ENCODE measurements around the gene LRRC2.
"Not testable (repeated sequence)": the region's sequence is repeated elsewhere in the genome, so short reads cannot be mapped to it uniquely, and the experiment has no call there.

The LRRC2 gene

GRCh38 chr3:46552538-46552937 is 13.6 kb downstream of the LRRC2 start:
- DNase-seq (ENCODE audit: low read depth, low spot score), result no peak
- H3K9ac ChIP-seq (ENCODE audit: insufficient read length), result no peak overlapping the region
- H3K4me3 ChIP-seq, result no peak overlapping the region
- TF ChIP-seq FOXP2 (optimal IDR thresholded peaks at IDR 0.05; ENCODE audit: control extremely low read depth, extremely low read length, insufficient read depth) (no peak), POLR2AphosphoS5 (IDR thresholded peaks at IDR 0.05; ENCODE audit: borderline replicate concordance, low read depth, low read length) (no peak), EZH2 (IDR thresholded peaks at IDR 0.05) (no peak)
- no peaks in the 10 kb centered on the region for H3K36me3 ChIP-seq (ENCODE audit: insufficient read depth, low read length)
- H3K9me3 ChIP-seq (ENCODE audit: low read depth, low read length), result no peaks in the 10 kb centered on the region
- H3K27ac ChIP-seq, result no peak overlapping the region

GRCh38 chr3:46551615-46552014 is 14.5 kb downstream of the LRRC2 start:
- H3K9me3 ChIP-seq (ENCODE audit: low read depth, low read length), result no peaks in the 10 kb centered on the region
- H3K4me3 ChIP-seq, result no peak overlapping the region
- no peak for DNase-seq (ENCODE audit: low read depth, low spot score)
- TF ChIP-seq EZH2 (IDR thresholded peaks at IDR 0.05), result no peak
- TF ChIP-seq FOXP2 (optimal IDR thresholded peaks at IDR 0.05; ENCODE audit: control extremely low read depth, extremely low read length, insufficient read depth), result no peak
- no peak for TF ChIP-seq POLR2AphosphoS5 (IDR thresholded peaks at IDR 0.05; ENCODE audit: borderline replicate concordance, low read depth, low read length)
- no peak overlapping the region for H3K9ac ChIP-seq (ENCODE audit: insufficient read length)
- H3K27ac ChIP-seq, result no peak overlapping the region
- H3K36me3 ChIP-seq (ENCODE audit: insufficient read depth, low read length), result no peaks in the 10 kb centered on the region

- no peak overlapping the region for H3K9ac ChIP-seq (ENCODE audit: insufficient read length)
These were observed 16.1 kb downstream of the LRRC2 start for GRCh38 chr3:46549989-46550388.

GRCh38 chr3:46549408-46549904 is 16.6 kb downstream of the LRRC2 start:
- Histone ChIP-seq H3K9ac (ENCODE audit: insufficient read length) (no peak overlapping the region), H3K36me3 (ENCODE audit: insufficient read depth, low read length) (no peaks in the 10 kb centered on the region), H3K4me3 (no peak overlapping the region), H3K27ac (no peak overlapping the region), H3K9me3 (ENCODE audit: low read depth, low read length) (no peaks in the 10 kb centered on the region)
- TF ChIP-seq EZH2 (IDR thresholded peaks at IDR 0.05), result no peak
- no peak for TF ChIP-seq FOXP2 (optimal IDR thresholded peaks at IDR 0.05; ENCODE audit: control extremely low read depth, extremely low read length, insufficient read depth)
- no peak for DNase-seq (ENCODE audit: low read depth, low spot score)

More at GRCh38 chr3:46549989-46550388, 16.1 kb downstream of the LRRC2 start:
- Histone ChIP-seq H3K27ac (no peak overlapping the region), H3K36me3 (ENCODE audit: insufficient read depth, low read length) (no peaks in the 10 kb centered on the region), H3K9me3 (ENCODE audit: low read depth, low read length) (no peaks in the 10 kb centered on the region), H3K4me3 (no peak overlapping the region)
- TF ChIP-seq POLR2AphosphoS5 (IDR thresholded peaks at IDR 0.05; ENCODE audit: borderline replicate concordance, low read depth, low read length) (no peak), EZH2 (IDR thresholded peaks at IDR 0.05) (no peak)
- no peak for DNase-seq (ENCODE audit: low read depth, low spot score)

- H3K9ac ChIP-seq (ENCODE audit: insufficient read length); DNase-seq (ENCODE audit: low read depth, low spot score); H3K27ac ChIP-seq; H3K9me3 ChIP-seq (ENCODE audit: low read depth, low read length); H3K36me3 ChIP-seq (ENCODE audit: insufficient read depth, low read length); H3K4me3 ChIP-seq: not testable (repeated sequence)
These were observed 17.5 kb downstream of the LRRC2 start for GRCh38 chr3:46548611-46549010.

- no peaks in the 10 kb centered on the region for H3K36me3 ChIP-seq (ENCODE audit: insufficient read depth, low read length)
- H3K9me3 ChIP-seq (ENCODE audit: low read depth, low read length), result no peaks in the 10 kb centered on the region
- H3K9ac ChIP-seq (ENCODE audit: insufficient read length), result no peak overlapping the region
- no peak for TF ChIP-seq EZH2 (IDR thresholded peaks at IDR 0.05)
- TF ChIP-seq POLR2AphosphoS5 (IDR thresholded peaks at IDR 0.05; ENCODE audit: borderline replicate concordance, low read depth, low read length), result no peak
- TF ChIP-seq FOXP2 (optimal IDR thresholded peaks at IDR 0.05; ENCODE audit: control extremely low read depth, extremely low read length, insufficient read depth), result no peak
- DNase-seq (ENCODE audit: low read depth, low spot score), result no peak
- H3K4me3 ChIP-seq, result no peak overlapping the region
- no peak overlapping the region for H3K27ac ChIP-seq
These were observed 19.1 kb downstream of the LRRC2 start for GRCh38 chr3:46546896-46547440.

- no peak for DNase-seq (ENCODE audit: low read depth, low spot score)
- H3K36me3 ChIP-seq (ENCODE audit: insufficient read depth, low read length), result no peaks in the 10 kb centered on the region
- H3K27ac ChIP-seq, result no peak overlapping the region
- H3K9me3 ChIP-seq (ENCODE audit: low read depth, low read length), result no peaks in the 10 kb centered on the region
- no peak overlapping the region for H3K9ac ChIP-seq (ENCODE audit: insufficient read length)
- TF ChIP-seq POLR2AphosphoS5 (IDR thresholded peaks at IDR 0.05; ENCODE audit: borderline replicate concordance, low read depth, low read length) (no peak), FOXP2 (optimal IDR thresholded peaks at IDR 0.05; ENCODE audit: control extremely low read depth, extremely low read length, insufficient read depth) (no peak), EZH2 (IDR thresholded peaks at IDR 0.05) (no peak)
- no peak overlapping the region for H3K4me3 ChIP-seq
These were observed 20.1 kb downstream of the LRRC2 start for GRCh38 chr3:46545818-46546630.

GRCh38 chr3:46544771-46545503 is 21.2 kb downstream of the LRRC2 start:
- H3K9ac ChIP-seq (ENCODE audit: insufficient read length), result no peak overlapping the region
- H3K4me3 ChIP-seq, result no peak overlapping the region
- H3K9me3 ChIP-seq (ENCODE audit: low read depth, low read length), result no peaks in the 10 kb centered on the region
- no peak overlapping the region for H3K27ac ChIP-seq
- TF ChIP-seq POLR2AphosphoS5 (IDR thresholded peaks at IDR 0.05; ENCODE audit: borderline replicate concordance, low read depth, low read length) (no peak), FOXP2 (optimal IDR thresholded peaks at IDR 0.05; ENCODE audit: control extremely low read depth, extremely low read length, insufficient read depth) (no peak), EZH2 (IDR thresholded peaks at IDR 0.05) (no peak)
- DNase-seq (ENCODE audit: low read depth, low spot score), result no peak
- H3K36me3 ChIP-seq (ENCODE audit: insufficient read depth, low read length), result no peaks in the 10 kb centered on the region

Measured in SK-N-MC (cell line).